ENCODE data around the gene GDPD2.

- TF ChIP-seq POLR2A (IDR thresholded peaks at IDR 0.05; ENCODE audit: low read depth, low read length): peak; percentile 27; the same call in 1 of the 2 replicates
- TF ChIP-seq POLR2AphosphoS5 (IDR thresholded peaks at IDR 0.05; ENCODE audit: low read depth, low read length): no peak
- no peak for TF ChIP-seq TAF1 (IDR thresholded peaks at IDR 0.05; ENCODE audit: borderline replicate concordance, low read depth, low read length)
Observed at GRCh38 chrX:70434352-70434866, 11.3 kb downstream of the GDPD2 start.
